Measurements from ENCODE around the gene EVA1C. TPM values are rescaled to one million over a fixed set of nuclear protein-coding genes. Genes with fewer than 3 reads are reported as not detected.

The EVA1C gene
- total RNA-seq, 2 experiments from 2014 or later, result 3.0 to 3.5 TPM

DNA sequence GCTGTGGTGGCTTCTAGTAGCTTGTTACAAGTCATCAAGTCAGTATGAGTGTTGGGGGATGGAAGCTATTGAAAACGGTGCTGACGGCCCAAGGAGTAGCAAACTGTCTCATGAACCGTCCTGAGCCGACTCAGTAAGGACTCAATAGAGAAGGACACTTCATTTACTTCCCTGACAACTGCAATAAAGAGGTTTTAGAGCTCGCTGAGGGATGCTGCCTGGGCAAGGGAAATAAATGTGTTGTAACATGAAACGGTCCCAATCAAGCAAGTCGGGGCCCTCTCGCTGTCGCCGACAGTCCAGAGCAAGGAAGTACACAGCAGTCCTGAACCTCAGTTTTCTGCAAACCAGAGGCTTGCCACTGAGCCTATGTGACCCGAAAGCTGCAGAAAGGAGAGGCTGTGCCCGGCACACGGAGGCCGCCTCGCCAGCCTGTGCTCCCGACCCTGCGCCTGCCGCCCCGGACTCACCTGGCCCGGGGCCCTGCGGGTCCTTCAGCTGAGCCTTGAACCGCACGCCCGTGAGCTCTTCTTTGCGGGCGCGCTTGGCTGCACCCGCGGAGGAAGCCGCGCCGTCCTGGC is 20.1 kb upstream of the EVA1C start:
- DNase-seq (no peak), ATAC-seq (peak; percentile 60)
- Mint-ChIP-seq H3K9me3 (ENCODE audit: insufficient read depth) (no peaks in the 10 kb centered on the region), H3K4me3 (peak overlapping the region; percentile 81), H3K36me3 (ENCODE audit: low read depth) (peaks cover 15% of the 10 kb centered on the region), H3K27ac (peak overlapping the region; percentile 82), H3K4me1 (ENCODE audit: low read depth) (peaks cover 44% of the 10 kb centered on the region), H3K27me3 (ENCODE audit: low read depth) (peaks cover 6% of the 10 kb centered on the region)
- CTCF ChIA-PET, result interaction anchor here (1.4 to 4.1 kb wide), 5 partner anchors 10 to 209 kb away, joined by 3 to 26 read pairs (median 5); no protein-coding TSS in a partner anchor
- POLR2A ChIA-PET, result interaction anchor here (0.7 to 1.0 kb wide), 3 partner anchors 16 to 24 kb away, joined by 3 read pairs; no protein-coding TSS in a partner anchor

DNA sequence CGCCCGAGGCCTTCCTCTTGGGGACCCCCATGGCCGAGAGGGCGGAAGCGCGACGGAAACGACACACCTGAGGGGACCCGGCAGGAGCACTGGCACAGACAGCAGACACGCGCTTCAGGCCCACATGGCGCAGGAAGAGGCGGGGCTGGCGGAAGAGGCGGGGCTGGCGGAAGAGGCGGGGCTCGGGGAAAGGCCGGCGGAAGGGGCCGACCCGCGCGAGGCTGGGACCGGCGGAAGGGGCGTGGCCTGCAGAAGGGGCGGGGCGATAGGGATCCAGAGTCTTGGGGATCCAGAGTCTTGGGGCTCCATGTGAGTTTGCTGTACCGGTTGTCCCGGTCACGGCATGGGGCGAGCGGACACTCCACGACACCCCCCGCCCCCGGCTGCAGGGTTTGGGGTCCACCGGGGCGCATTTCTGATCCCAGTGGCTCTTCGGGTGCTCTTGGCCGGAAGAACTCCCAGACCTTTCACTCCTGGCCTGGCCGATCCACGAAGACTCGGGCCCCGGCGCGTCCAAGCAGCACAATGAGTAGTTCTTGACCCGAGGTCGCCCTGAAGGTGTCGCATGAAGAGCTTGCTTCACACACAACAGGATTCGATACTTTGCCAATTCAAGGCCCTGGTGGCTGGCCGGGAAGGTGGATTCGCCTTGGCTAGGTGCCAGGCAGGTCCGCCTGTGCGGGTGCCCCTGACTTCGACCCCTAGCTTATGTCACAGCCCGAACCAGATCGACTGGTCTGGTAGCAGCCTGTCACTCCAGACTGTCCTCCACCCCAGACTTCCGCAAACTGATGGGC is 19.4 kb upstream of the EVA1C start, which contains the start of gene URB1:
Gene URB1, minus strand, starts transcription at position 133 of the 797 bp plus-strand sequence. Its CDS starts 102 bp downstream, at position 31.
- DNase-seq, result peak; percentile 95
- ATAC-seq, result peak; percentile 98
- Mint-ChIP-seq H3K4me1 (ENCODE audit: low read depth) (peaks cover 39% of the 10 kb centered on the region), H3K9me3 (ENCODE audit: insufficient read depth) (no peaks in the 10 kb centered on the region), H3K4me3 (peak within 1 kb of the TSS; percentile 81), H3K27me3 (ENCODE audit: low read depth) (peaks cover 6% of the 10 kb centered on the region), H3K27ac (peak within 1 kb of the TSS; percentile 82), H3K36me3 (ENCODE audit: low read depth) (peaks cover 13% of the 10 kb centered on the region)
- POLR2A ChIA-PET, result interaction anchor here (0.7 to 1.0 kb wide), 4 partner anchors 13 to 24 kb away, joined by 3 read pairs; no protein-coding TSS in a partner anchor
- CTCF ChIA-PET, result interaction anchor here (1.4 to 4.1 kb wide), 4 partner anchors 9 to 208 kb away, joined by 3 to 26 read pairs (median 10); no protein-coding TSS in a partner anchor

DNA sequence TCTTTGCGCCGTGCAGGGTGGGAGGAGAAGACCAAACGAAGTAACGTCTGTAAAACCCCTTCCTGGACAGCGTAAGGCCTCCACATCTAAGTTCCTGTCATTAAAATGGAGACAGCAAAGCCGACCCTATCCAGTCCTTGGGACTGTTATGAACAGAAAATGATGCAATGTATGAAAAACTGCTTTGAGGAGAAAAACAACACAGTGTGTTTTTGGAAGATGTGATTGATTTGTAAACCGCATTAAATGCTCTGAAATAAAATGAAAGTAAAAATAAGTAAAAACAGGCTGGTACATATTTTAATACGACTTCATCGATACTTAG is 18.9 kb upstream of the EVA1C start:
- ChIA-PET POLR2A (interaction anchor here (1.0 kb wide), 1 partner anchor 12 kb away, joined by 3 read pairs; no protein-coding TSS in a partner anchor), CTCF (interaction anchor here (1.7 to 4.1 kb wide), 2 partner anchors 9 to 208 kb away, joined by 13 to 26 read pairs; no protein-coding TSS in a partner anchor)
- peaks cover 8% of the 10 kb centered on the region for H3K27me3 Mint-ChIP-seq (ENCODE audit: low read depth)
- H3K4me3 Mint-ChIP-seq, result peak overlapping the region; percentile 81
- no peaks in the 10 kb centered on the region for H3K9me3 Mint-ChIP-seq (ENCODE audit: insufficient read depth)
- peaks cover 39% of the 10 kb centered on the region for H3K4me1 Mint-ChIP-seq (ENCODE audit: low read depth)
- DNase-seq, result no peak
- no peak for ATAC-seq
- H3K36me3 Mint-ChIP-seq (ENCODE audit: low read depth), result peaks cover 13% of the 10 kb centered on the region
- H3K27ac Mint-ChIP-seq, result peak overlapping the region; percentile 82

DNA sequence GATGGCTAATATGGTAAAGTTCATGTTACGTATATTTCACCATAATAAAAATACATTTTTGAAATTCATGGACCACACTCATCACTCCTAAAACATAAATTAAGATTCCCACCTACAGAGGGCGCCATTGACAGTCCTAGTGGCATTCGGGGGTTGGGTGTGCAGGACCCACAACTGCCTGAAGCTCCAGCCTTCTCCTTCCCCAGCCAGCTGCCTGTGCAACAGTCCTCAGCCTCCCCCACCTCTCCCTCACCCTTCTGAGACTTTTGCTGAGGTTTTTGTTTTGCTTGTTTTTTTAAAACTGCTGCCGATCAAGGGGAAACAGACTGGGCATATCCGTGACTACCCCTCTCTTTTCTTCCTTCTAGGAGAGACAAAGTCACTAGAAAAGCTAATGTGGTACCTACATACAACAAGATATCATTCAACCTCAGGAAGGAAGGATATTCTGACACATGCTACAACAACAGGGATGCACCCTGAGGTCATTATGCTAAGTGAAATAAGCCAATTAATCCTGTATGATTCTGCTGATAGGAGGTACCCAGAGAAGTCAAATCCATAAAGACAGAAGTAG is 9.2 kb upstream of the EVA1C start:
- POLR2A ChIA-PET, result no interaction called here
- peaks cover 14% of the 10 kb centered on the region for H3K27me3 Mint-ChIP-seq (ENCODE audit: low read depth)
- H3K36me3 Mint-ChIP-seq (ENCODE audit: low read depth), result no peaks in the 10 kb centered on the region
- no peak overlapping the region for H3K4me3 Mint-ChIP-seq
- CTCF ChIA-PET, result interaction anchor here (0.6 to 6.1 kb wide), 15 partner anchors 9 to 208 kb away, joined by 3 to 82 read pairs (median 4); partner anchors contain the start of genes TCP10L and URB1
- DNase-seq, result peak; percentile 74
- peak; percentile 87 for ATAC-seq
- no peaks in the 10 kb centered on the region for H3K9me3 Mint-ChIP-seq (ENCODE audit: insufficient read depth)
- H3K27ac Mint-ChIP-seq, result no peak overlapping the region
- H3K4me1 Mint-ChIP-seq (ENCODE audit: low read depth), result peaks cover 13% of the 10 kb centered on the region

DNA sequence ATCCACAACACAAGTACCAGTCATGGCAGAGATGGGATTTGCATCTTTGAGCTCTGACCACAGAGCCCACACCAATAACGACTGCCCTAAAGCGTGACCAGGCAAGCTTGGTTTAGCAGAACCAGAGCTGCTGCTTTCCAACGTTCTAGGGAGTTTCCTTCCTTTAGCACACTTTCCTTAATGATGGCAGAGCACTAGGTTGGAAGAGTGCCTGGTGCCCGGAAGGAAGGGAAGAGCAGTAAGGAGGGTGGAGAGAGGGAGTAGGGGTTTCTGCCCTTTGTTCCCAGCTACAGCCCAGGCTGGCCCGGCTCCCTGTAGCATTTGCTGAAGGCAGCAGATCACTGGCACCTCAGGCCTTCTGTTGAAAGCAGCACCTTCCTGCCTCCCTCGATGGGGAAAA is 6.1 kb upstream of the EVA1C start:
- H3K9me3 Mint-ChIP-seq (ENCODE audit: insufficient read depth), result no peaks in the 10 kb centered on the region
- no peak for DNase-seq
- no peak for ATAC-seq
- no peaks in the 10 kb centered on the region for H3K27me3 Mint-ChIP-seq (ENCODE audit: low read depth)
- H3K4me1 Mint-ChIP-seq (ENCODE audit: low read depth), result peaks cover 21% of the 10 kb centered on the region
- ChIA-PET POLR2A (interaction anchor here (0.6 kb wide), 1 partner anchor 13 kb away, joined by 3 read pairs; the partner anchor contains the start of gene URB1), CTCF (interaction anchor here (0.9 to 3.8 kb wide), 3 partner anchors 156 to 194 kb away, joined by 3 to 26 read pairs (median 4); no protein-coding TSS in a partner anchor)
- H3K36me3 Mint-ChIP-seq (ENCODE audit: low read depth), result no peaks in the 10 kb centered on the region
- H3K4me3 Mint-ChIP-seq, result no peak overlapping the region
- H3K27ac Mint-ChIP-seq, result no peak overlapping the region

DNA sequence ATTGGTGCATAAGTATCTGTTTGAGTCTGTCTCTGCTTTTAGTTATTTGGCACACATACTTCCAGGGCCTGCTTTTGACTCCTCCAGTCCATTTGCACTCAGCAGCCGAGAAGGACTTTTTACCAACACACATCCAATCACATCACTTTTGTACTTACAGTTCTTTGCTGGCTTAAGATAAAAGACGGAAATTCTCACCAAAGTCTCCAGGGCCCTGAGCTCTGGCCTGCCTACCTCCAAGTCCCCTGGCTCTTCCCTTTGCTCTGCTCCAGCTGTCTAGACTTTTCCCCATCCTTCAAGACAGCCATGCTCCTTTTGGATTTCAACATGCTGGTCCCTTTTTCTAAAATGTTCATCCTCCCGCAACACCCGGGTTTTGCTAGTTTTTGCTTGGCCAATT is 2.2 kb upstream of the EVA1C start:
- Mint-ChIP-seq H3K27me3 (ENCODE audit: low read depth) (no peaks in the 10 kb centered on the region), H3K4me1 (ENCODE audit: low read depth) (peaks cover 25% of the 10 kb centered on the region), H3K4me3 (no peak overlapping the region), H3K27ac (no peak overlapping the region), H3K36me3 (ENCODE audit: low read depth) (no peaks in the 10 kb centered on the region), H3K9me3 (ENCODE audit: insufficient read depth) (no peaks in the 10 kb centered on the region)
- DNase-seq, result no peak
- POLR2A ChIA-PET, result no interaction called here
- CTCF ChIA-PET, result interaction anchor here (1.1 to 2.3 kb wide), 3 partner anchors 152 to 190 kb away, joined by 4 to 10 read pairs (median 6); no protein-coding TSS in a partner anchor
- ATAC-seq, result no peak

DNA sequence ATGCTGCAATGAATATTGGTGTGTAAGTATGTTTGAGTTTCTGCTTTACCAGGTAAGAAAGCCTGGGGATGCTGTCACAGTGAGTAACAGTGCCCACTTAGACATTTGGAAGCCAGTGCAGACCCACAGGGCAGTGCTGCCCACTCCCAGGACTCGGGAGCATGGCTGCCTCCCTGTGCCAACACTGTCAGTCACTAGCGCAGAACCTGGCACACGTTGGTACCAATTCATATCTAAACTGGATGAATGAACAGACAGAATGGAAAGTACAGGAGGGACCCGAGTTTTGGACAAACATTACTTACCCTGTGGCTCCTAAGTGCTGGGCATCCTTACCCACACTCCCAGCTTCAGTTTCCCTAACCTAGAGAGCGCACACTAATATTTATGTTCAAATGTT is 1.6 kb upstream of the EVA1C start:
- peaks cover 25% of the 10 kb centered on the region for H3K4me1 Mint-ChIP-seq (ENCODE audit: low read depth)
- DNase-seq (no peak), ATAC-seq (no peak)
- no peaks in the 10 kb centered on the region for H3K27me3 Mint-ChIP-seq (ENCODE audit: low read depth)
- no peaks in the 10 kb centered on the region for H3K36me3 Mint-ChIP-seq (ENCODE audit: low read depth)
- H3K27ac Mint-ChIP-seq, result peak overlapping the region; percentile 94
- H3K4me3 Mint-ChIP-seq, result peak overlapping the region; percentile 91
- ChIA-PET POLR2A (interaction anchor here (1.0 kb wide), 1 partner anchor 18 kb away, joined by 3 read pairs; no protein-coding TSS in a partner anchor), CTCF (interaction anchor here (1.1 to 2.3 kb wide), 3 partner anchors 151 to 190 kb away, joined by 4 to 10 read pairs (median 6); no protein-coding TSS in a partner anchor)
- H3K9me3 Mint-ChIP-seq (ENCODE audit: insufficient read depth), result no peaks in the 10 kb centered on the region

DNA sequence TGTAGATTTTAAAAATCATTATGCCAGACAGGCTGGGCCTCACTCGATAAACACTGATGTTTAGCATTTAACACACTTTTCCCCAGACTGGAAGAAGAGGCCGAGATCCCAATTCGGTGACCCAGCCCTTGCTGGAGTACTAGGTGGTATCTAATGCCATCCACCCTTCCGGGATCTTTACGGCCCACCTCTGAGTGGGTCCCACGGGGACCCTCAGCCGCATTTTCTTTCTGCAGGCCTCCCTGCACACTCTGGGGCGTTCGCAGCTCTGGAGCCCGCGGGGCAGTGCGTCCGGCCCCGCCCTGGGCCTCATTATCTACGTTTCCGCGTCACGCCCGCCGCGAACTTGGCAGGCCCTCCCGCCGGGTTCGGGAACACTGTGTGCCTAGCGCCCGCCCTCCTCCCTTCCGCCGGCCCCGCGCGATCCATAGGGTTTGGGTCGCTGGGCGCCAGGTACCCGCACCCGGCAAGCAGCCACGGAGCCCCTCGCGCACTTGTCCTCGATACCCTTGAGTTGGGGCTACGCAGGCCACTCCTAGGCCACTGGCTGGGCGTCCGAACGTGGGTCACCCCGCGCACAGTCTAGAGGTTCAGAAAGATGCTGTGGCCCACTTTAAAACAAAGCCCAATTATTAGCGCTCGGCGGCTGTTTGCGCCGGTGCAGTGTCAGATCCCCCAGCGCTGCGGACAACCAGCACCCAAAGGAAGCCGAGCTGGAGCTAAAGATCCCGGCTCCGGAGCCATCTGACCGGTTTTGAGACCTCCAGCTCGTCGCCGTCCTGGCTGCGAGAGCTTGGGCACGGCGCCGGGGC is 950 bp upstream of the EVA1C start:
- Mint-ChIP-seq H3K36me3 (ENCODE audit: low read depth) (no peaks in the 10 kb centered on the region), H3K27me3 (ENCODE audit: low read depth) (no peaks in the 10 kb centered on the region), H3K4me1 (ENCODE audit: low read depth) (peaks cover 25% of the 10 kb centered on the region), H3K9me3 (ENCODE audit: insufficient read depth) (no peaks in the 10 kb centered on the region), H3K27ac (peak overlapping the region; percentile 94), H3K4me3 (peak overlapping the region; percentile 91)
- ATAC-seq (peak; percentile 66), DNase-seq (peak; percentile 74)
- ChIA-PET CTCF (interaction anchor here (0.7 to 2.0 kb wide), 3 partner anchors 158 to 189 kb away, joined by 3 to 10 read pairs (median 4); no protein-coding TSS in a partner anchor), POLR2A (interaction anchor here (0.7 to 1.0 kb wide), 3 partner anchors 16 to 158 kb away, joined by 3 to 6 read pairs (median 3); no protein-coding TSS in a partner anchor)

DNA sequence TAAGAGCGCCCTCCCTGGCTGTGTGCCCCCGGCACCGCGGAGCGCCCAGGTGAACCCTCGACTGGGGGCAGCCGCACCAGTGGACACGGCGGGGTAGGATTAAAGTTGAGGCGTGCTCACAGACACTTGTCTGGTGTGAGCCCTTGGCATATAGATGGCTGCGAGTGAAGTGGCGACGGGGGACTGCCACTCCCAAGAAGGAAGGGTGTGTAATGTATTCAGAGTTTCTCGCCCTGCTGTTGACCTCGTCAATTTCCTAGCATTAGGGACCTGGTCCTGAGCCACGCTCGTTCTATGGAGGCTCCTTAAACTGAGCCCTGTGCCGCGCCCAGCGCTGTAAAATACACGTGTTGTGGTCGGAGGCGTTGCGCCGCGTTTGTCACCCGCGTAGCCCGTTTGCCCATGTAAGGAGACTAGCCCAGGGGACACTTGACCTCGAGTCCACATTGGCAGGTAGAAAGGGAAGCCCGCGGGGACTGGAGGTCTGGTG is 554 bp downstream of the EVA1C start:
- Mint-ChIP-seq H3K36me3 (ENCODE audit: low read depth) (no peaks in the 10 kb centered on the region), H3K4me3 (peak overlapping the region; percentile 80), H3K27me3 (ENCODE audit: low read depth) (no peaks in the 10 kb centered on the region), H3K4me1 (ENCODE audit: low read depth) (peaks cover 25% of the 10 kb centered on the region), H3K27ac (peak overlapping the region; percentile 85), H3K9me3 (ENCODE audit: insufficient read depth) (no peaks in the 10 kb centered on the region)
- no peak for ATAC-seq
- no peak for DNase-seq
- CTCF ChIA-PET, result interaction anchor here (0.7 to 1.5 kb wide), 3 partner anchors 13 to 156 kb away, joined by 4 read pairs; no protein-coding TSS in a partner anchor
- POLR2A ChIA-PET, result no interaction called here

DNA sequence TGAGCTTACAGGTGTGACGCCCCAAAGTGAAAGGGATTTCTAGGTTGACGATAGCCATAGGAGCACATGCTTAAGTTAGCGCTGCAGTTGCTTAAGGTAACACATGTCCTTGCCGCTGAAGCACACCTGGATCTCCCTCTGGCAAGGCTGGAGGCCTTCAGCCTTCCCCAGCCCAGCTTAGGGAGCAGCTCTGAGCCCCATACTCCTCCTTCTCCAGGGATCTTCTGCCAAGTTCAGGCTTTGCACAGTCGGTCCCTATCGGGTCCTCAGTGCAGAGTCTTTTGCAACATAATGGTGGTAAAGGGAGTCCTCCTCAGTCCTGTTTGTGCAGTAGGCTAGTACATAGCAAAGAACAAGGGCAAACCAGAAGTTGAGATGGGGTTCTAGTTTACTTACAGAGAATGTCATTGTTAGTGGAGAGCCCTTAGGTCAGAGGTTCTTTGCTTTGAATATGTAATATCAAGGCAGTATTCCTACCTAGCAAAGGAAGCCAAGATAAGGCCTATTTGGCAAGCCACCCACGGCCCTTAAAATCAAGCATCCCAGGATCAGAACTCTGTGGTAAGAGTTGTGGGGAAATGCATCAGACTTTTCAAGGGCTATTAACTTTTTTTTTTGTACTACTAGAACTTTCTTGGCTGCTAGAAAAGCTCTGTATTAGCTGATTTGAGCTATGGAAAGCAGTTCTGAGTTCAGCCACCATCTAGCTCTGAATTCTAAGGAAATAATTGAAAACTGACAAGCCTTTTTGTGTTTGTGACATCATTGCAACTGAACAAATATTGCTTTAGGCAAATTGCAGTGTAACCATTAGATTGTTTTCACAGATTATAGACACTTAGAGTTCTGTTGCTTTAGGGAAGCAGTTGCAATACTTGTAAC is 1.4 kb downstream of the EVA1C start:
- Mint-ChIP-seq H3K4me3 (peak overlapping the region; percentile 42), H3K27me3 (ENCODE audit: low read depth) (no peaks in the 10 kb centered on the region), H3K27ac (no peak overlapping the region), H3K36me3 (ENCODE audit: low read depth) (no peaks in the 10 kb centered on the region), H3K9me3 (ENCODE audit: insufficient read depth) (no peaks in the 10 kb centered on the region), H3K4me1 (ENCODE audit: low read depth) (peaks cover 22% of the 10 kb centered on the region)
- CTCF ChIA-PET, result interaction anchor here (0.8 to 1.5 kb wide), 4 partner anchors 79 to 187 kb away, joined by 3 to 7 read pairs (median 4); no protein-coding TSS in a partner anchor
- ATAC-seq, result no peak
- DNase-seq, result no peak
- POLR2A ChIA-PET, result interaction anchor here (0.9 kb wide), 1 partner anchor 155 kb away, joined by 3 read pairs; no protein-coding TSS in a partner anchor

Data from activated CD8-positive, alpha-beta T cell treated with anti-CD3 and anti-CD28 coated beads, Interleukin-2, amount 10 ng/mL, durations not matched to agents 7 days and 5 days (primary cell).